HG02870 (cell line): ENCODE data around the gene KL.
A peak's percentile ranks its signal among the peaks of the same experiment; 100 is the strongest.

Experiments used
- ATAC-seq: cut with Tn5 transposase; IDR thresholded peaks from one replicate; pipeline ENCODE4 v1.9.1; 2021; ENCODE audit warnings: mild to moderate bottlenecking, moderate library complexity; ENCODE audit not compliant: unreplicated experiment

KL gene

GRCh38 chr13:33033986-33034385 lies 17.8 kb downstream of the KL start:
- no peak for ATAC-seq

GRCh38 chr13:33034882-33035520 lies 18.8 kb downstream of the KL start:
- no peak for ATAC-seq

DNA sequence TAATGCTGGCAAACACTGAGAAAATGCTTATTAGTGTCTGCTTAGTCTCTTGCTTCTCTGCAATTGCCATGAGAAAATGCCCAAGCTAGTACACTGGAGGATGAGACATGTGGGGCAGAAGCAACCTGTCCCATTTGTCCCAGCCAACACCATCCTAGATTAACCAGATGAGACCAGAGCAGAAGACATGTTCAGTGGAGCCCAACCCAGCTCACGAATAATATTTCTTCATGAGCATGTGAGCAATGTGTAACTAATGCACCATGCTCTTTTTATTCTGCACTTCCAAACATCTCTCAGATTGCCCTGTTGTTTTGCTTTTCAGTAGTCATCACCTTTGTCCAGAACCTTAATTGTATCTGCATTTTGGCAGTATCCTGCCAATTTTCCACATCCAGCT lies 21.4 kb downstream of the KL start:
- ATAC-seq, result no peak

DNA sequence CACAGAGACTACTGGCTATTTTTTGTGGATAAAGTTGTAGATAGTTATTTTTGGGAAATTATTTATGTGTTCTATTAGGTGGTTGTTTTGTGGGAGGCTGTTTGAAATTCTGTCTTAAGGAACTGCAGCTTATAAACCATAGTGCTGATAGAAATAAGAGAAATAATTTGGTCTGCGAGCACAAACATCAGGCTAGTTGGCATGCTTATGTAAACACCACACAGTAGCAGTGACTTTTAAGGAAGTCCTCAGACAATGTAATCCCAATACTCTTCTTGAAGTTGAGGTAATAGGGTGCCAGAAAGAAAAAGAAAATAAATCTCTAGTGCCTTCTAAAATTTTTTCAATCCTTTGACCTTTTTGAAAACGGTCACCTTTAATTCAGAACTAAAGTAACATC lies 23.9 kb downstream of the KL start:
- no peak for ATAC-seq

GRCh38 chr13:33045851-33046592 lies 29.8 kb downstream of the KL start:
- ATAC-seq, result no peak

GRCh38 chr13:33050161-33050560 lies 33.9 kb downstream of the KL start:
- no peak for ATAC-seq

GRCh38 chr13:33051632-33052031 lies 35.4 kb downstream of the KL start:
- peak; percentile 91 for ATAC-seq

GRCh38 chr13:33052506-33053280 lies 36.5 kb downstream of the KL start:
- no peak for ATAC-seq

- ATAC-seq, result no peak
These were observed 37.3 kb downstream of the KL start for GRCh38 chr13:33053397-33054066.

DNA sequence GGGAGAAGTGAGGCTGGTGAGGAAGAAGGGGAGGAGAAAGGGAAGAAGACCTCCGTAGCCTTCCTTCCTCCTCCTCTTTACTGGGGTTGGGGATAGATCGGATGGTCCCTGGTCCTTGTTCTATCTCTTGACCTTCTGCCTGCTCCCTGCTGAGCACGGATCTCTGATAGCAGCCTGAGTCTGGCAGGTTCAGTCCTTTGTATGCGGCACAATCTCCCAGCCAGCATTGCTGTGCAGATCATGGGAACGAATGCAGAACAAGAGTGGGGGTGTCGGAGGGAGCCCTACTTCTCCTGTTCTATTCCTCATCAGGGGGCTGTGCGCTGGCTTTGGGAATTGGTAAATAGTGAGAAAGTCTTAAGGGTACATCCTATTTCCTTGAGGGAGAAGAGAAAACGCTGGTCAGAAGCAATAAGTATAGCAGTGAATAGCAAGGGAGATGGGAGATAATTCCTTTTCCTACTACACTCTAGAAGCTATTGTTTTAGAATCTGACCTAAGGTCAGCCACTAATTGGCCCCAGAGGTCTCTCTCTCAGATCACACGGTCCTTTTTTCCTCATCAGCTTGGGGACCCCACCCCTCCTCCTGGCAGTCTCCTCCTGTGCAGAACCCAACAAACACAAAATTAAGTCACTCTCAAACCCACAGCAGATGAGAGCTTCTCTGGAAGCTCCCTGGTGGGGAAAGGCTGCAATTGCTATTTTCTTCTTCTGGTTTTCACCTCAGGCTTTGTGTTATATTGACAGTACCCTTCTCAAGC lies 41.0 kb downstream of the KL start:
- ATAC-seq, result peak; percentile 72

- ATAC-seq, result no peak
These were observed 42.6 kb downstream of the KL start for GRCh38 chr13:33058776-33059327.

DNA sequence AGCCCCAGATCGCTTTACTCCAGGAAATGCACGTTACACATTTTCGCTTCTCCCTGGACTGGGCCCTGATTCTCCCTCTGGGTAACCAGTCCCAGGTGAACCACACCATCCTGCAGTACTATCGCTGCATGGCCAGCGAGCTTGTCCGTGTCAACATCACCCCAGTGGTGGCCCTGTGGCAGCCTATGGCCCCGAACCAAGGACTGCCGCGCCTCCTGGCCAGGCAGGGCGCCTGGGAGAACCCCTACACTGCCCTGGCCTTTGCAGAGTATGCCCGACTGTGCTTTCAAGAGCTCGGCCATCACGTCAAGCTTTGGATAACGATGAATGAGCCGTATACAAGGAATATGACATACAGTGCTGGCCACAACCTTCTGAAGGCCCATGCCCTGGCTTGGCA lies 44.6 kb downstream of the KL start:
- ATAC-seq, result no peak

- ATAC-seq, result no peak
These were observed 50.1 kb downstream of the KL start for GRCh38 chr13:33066329-33066728.

GRCh38 chr13:33069365-33069764 lies 53.1 kb downstream of the KL start:
- ATAC-seq, result no peak

- no peak for ATAC-seq
These were observed 54.5 kb downstream of the KL start for GRCh38 chr13:33070713-33071112.

DNA sequence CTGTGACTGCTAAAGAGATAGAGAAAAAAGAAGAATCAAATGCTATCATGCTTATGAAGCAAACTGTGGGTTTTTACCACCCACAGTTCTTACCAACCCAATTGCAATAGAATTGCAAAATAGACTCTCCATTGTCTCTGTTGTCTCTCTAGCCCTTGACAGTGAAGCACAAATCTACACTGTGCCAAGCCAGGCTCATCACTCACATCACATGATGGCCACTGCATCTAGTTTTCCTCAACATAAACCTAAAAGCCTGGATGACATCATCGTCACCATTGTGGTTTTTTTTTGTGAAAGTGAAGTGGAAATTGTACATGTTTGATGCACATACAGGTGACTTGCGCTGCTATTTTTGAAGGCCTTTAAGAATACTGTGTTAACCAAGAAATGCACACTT lies 56.1 kb downstream of the KL start:
- ATAC-seq, result no peak

GRCh38 chr13:33072759-33073158 lies 56.5 kb downstream of the KL start:
- ATAC-seq, result no peak

GRCh38 chr13:33073338-33073737 lies 57.1 kb downstream of the KL start:
- no peak for ATAC-seq

- no peak for ATAC-seq
These were observed 60.1 kb downstream of the KL start for GRCh38 chr13:33076001-33076992.
